ENCODE data around the gene CA4.

DNA sequence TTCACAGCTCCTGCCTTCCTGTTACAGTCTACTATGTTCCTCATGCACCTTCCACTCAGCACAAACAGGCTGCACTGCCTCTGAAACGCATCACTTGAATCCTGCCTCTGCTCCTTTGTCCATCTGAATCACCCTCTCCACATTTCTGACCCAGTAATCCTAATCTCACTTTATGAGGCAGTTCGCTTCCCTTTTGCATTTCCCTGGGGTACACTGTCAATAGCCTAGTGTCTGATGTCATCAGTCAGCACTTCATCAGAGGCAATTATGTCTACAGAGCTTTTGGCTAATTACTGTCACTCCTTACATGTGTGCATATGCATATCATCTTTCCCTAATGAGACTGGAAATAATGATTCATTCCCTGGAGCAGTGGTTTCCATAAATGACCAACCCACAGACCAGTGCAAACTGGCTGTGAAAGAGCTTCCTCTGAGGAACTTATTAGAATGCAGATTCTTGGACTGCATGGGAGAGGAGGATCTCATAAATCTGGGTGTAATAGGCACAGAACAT, 23.6 kb downstream of the CA4 start:
- TF ChIP-seq, protein P1, sequence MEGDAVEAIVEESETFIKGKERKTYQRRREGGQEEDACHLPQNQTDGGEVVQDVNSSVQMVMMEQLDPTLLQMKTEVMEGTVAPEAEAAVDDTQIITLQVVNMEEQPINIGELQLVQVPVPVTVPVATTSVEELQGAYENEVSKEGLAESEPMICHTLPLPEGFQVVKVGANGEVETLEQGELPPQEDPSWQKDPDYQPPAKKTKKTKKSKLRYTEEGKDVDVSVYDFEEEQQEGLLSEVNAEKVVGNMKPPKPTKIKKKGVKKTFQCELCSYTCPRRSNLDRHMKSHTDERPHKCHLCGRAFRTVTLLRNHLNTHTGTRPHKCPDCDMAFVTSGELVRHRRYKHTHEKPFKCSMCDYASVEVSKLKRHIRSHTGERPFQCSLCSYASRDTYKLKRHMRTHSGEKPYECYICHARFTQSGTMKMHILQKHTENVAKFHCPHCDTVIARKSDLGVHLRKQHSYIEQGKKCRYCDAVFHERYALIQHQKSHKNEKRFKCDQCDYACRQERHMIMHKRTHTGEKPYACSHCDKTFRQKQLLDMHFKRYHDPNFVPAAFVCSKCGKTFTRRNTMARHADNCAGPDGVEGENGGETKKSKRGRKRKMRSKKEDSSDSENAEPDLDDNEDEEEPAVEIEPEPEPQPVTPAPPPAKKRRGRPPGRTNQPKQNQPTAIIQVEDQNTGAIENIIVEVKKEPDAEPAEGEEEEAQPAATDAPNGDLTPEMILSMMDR (IDR thresholded peaks at IDR 0.05; ENCODE audit: poor library complexity, severe bottlenecking): no peak
- TF ChIP-seq RAD21 (conservative IDR thresholded peaks at IDR 0.05) (no peak), EZH2 (IDR thresholded peaks at IDR 0.05; ENCODE audit: borderline replicate concordance, insufficient read depth, low read length, poor library complexity, severe bottlenecking) (no peak), POLR2AphosphoS5 (IDR thresholded peaks at IDR 0.05) (no peak), TAF1 (IDR thresholded peaks at IDR 0.05; ENCODE audit: low read depth) (no peak), SMC3 (conservative IDR thresholded peaks at IDR 0.05; ENCODE audit: poor library complexity) (no peak)
- TF ChIP-seq, protein P2, sequence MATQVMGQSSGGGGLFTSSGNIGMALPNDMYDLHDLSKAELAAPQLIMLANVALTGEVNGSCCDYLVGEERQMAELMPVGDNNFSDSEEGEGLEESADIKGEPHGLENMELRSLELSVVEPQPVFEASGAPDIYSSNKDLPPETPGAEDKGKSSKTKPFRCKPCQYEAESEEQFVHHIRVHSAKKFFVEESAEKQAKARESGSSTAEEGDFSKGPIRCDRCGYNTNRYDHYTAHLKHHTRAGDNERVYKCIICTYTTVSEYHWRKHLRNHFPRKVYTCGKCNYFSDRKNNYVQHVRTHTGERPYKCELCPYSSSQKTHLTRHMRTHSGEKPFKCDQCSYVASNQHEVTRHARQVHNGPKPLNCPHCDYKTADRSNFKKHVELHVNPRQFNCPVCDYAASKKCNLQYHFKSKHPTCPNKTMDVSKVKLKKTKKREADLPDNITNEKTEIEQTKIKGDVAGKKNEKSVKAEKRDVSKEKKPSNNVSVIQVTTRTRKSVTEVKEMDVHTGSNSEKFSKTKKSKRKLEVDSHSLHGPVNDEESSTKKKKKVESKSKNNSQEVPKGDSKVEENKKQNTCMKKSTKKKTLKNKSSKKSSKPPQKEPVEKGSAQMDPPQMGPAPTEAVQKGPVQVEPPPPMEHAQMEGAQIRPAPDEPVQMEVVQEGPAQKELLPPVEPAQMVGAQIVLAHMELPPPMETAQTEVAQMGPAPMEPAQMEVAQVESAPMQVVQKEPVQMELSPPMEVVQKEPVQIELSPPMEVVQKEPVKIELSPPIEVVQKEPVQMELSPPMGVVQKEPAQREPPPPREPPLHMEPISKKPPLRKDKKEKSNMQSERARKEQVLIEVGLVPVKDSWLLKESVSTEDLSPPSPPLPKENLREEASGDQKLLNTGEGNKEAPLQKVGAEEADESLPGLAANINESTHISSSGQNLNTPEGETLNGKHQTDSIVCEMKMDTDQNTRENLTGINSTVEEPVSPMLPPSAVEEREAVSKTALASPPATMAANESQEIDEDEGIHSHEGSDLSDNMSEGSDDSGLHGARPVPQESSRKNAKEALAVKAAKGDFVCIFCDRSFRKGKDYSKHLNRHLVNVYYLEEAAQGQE (IDR thresholded peaks at IDR 0.05; ENCODE audit: borderline replicate concordance): no peak
